WTC11 (cell line): Measurements from ENCODE around the gene SLC24A3. TPM values are rescaled to one million over a fixed set of nuclear protein-coding genes. Genes with fewer than 3 reads are reported as not detected.

ENCODE experiments used
- ATAC-seq: fragments of 200-7000 bp; cut with Tn5 transposase; 2 replicates; pipeline ENCODE4 v1.10.0; 2021; ENCODE audit warnings: mild to moderate bottlenecking, moderate library complexity
- CTCF ChIA-PET: fragments of 300-600 bp; sonication (Branson Sonifier 250); formaldehyde crosslinking; loops from one replicate; lab custom pipeline; 2021; ENCODE audit warnings: antibody characterized with exemption; lab: Charles Lee
- POLR2A ChIA-PET: fragments of 350-600 bp; sonication (Branson Sonifier 250); formaldehyde crosslinking; loops from one replicate; lab custom pipeline; 2021; ENCODE audit warnings: antibody characterized with exemption; lab: Charles Lee
- DNase-seq: peaks from one replicate; pipeline ENCODE4 v3.0.0; 2021; ENCODE audit warnings: low spot score
- H3K27ac Mint-ChIP-seq: 2 replicates; pipeline ENCODE4 v1.8.0; 2021; ENCODE audit warnings: mixed read lengths
- H3K27me3 Mint-ChIP-seq: 2 replicates; pipeline ENCODE4 v1.8.0; 2021; ENCODE audit warnings: low read depth, mild to moderate bottlenecking, moderate library complexity, mixed read lengths
- H3K36me3 Mint-ChIP-seq: 2 replicates; pipeline ENCODE4 v1.8.0; 2021; ENCODE audit warnings: mixed read lengths
- H3K4me1 Mint-ChIP-seq: 2 replicates; pipeline ENCODE4 v1.8.0; 2022; ENCODE audit warnings: mixed read lengths
- H3K4me3 Mint-ChIP-seq: 2 replicates; pipeline ENCODE4 v1.8.0; 2021; ENCODE audit warnings: mild to moderate bottlenecking, moderate library complexity, mixed read lengths
- H3K9me3 Mint-ChIP-seq: 2 replicates; pipeline ENCODE4 v1.8.0; 2021; ENCODE audit warnings: mixed read lengths
- CBFB ChIP-seq: sonication (generic); formaldehyde crosslinking; IDR thresholded peaks from 2 replicates; pipeline ENCODE4 v1.8.1; 2022; ENCODE audit warnings: mild to moderate bottlenecking, low read depth, missing genetic modification reagents
- FOXJ3 ChIP-seq: sonication (generic); formaldehyde crosslinking; IDR thresholded peaks from 2 replicates; pipeline ENCODE4 v1.9.0; 2021; ENCODE audit warnings: missing genetic modification reagents, mild to moderate bottlenecking, borderline replicate concordance
- GABPB1 ChIP-seq: sonication (generic); formaldehyde crosslinking; IDR thresholded peaks from 2 replicates; pipeline ENCODE4 v1.8.1; 2023; ENCODE audit warnings: mild to moderate bottlenecking, missing genetic modification reagents
- JAZF1 ChIP-seq: fragments of 250-450 bp; sonication (Bioruptor Pico); IDR thresholded peaks from 2 replicates; pipeline ENCODE4 v1.9.0; 2021; ENCODE audit warnings: moderate library complexity, mild to moderate bottlenecking, inconsistent platforms
- MYBL2 ChIP-seq: sonication (generic); formaldehyde crosslinking; IDR thresholded peaks from 2 replicates; pipeline ENCODE4 v1.8.1; 2023; ENCODE audit warnings: mild to moderate bottlenecking, moderate library complexity, missing genetic modification reagents
- NFE2L1 ChIP-seq: sonication (generic); formaldehyde crosslinking; IDR thresholded peaks from 2 replicates; pipeline ENCODE4 v1.8.1; 2023; ENCODE audit warnings: missing genetic modification reagents
- NR2C2 ChIP-seq: sonication (generic); formaldehyde crosslinking; IDR thresholded peaks from 2 replicates; pipeline ENCODE4 v1.8.0; 2022; ENCODE audit warnings: mild to moderate bottlenecking, missing genetic modification reagents
- SOX15 ChIP-seq: fragments of 250-450 bp; sonication (Bioruptor Pico); IDR thresholded peaks from 2 replicates; pipeline ENCODE4 v1.9.0; 2021; ENCODE audit warnings: mild to moderate bottlenecking
- ZBTB21 ChIP-seq: sonication (generic); formaldehyde crosslinking; IDR thresholded peaks from 2 replicates; pipeline ENCODE4 v1.8.1; 2023; ENCODE audit warnings: mild to moderate bottlenecking, missing genetic modification reagents, borderline replicate concordance
- ZNF416 ChIP-seq: fragments of 250-450 bp; sonication (Bioruptor Pico); IDR thresholded peaks from 2 replicates; pipeline ENCODE4 v1.9.0; 2021; ENCODE audit warnings: mild to moderate bottlenecking, inconsistent platforms
- ZNF423 ChIP-seq: fragments of 250-450 bp; sonication (Bioruptor Pico); IDR thresholded peaks from 2 replicates; pipeline ENCODE4 v2.1.2; 2022; ENCODE audit warnings: mild to moderate bottlenecking, moderate library complexity
- total RNA-seq: library from RNA; stranded (reverse); gene quantifications from 3 replicates; pipeline ENCODE4 v1.2.3, GENCODE V29; 2021
- TF ChIP-seq, protein P1 (sequence below): sonication (generic); formaldehyde crosslinking; IDR thresholded peaks from 2 replicates; pipeline ENCODE4 v1.8.0; 2022; ENCODE audit warnings: missing genetic modification reagents
- TF ChIP-seq, protein P2 (sequence below): sonication (generic); formaldehyde crosslinking; IDR thresholded peaks from 2 replicates; pipeline ENCODE4 v1.8.1; 2023; ENCODE audit warnings: mild to moderate bottlenecking, missing genetic modification reagents, moderate library complexity
- TF ChIP-seq, protein P3 (sequence below): fragments of 250-450 bp; sonication (Bioruptor Pico); conservative IDR thresholded peaks from 2 replicates; pipeline ENCODE4 v1.9.0; 2021; ENCODE audit warnings: mild to moderate bottlenecking
- TF ChIP-seq, protein P4 (sequence below): fragments of 250-450 bp; sonication (Bioruptor Pico); IDR thresholded peaks from 2 replicates; pipeline ENCODE4 v1.9.0; 2021; ENCODE audit warnings: moderate library complexity, mild to moderate bottlenecking, inconsistent platforms, borderline replicate concordance
- TF ChIP-seq, protein P5 (sequence below): sonication (generic); formaldehyde crosslinking; IDR thresholded peaks from 2 replicates; pipeline ENCODE4 v1.8.1; 2023; ENCODE audit warnings: mild to moderate bottlenecking, moderate library complexity, missing genetic modification reagents
- TF ChIP-seq, protein P6 (sequence below): sonication (generic); formaldehyde crosslinking; IDR thresholded peaks from 2 replicates; pipeline ENCODE4 v1.8.1; 2023; ENCODE audit warnings: mild to moderate bottlenecking, missing genetic modification reagents, moderate library complexity
- TF ChIP-seq, protein P7 (sequence below): sonication (generic); formaldehyde crosslinking; IDR thresholded peaks from 2 replicates; pipeline ENCODE4 v1.8.1; 2022; ENCODE audit warnings: mild to moderate bottlenecking, missing genetic modification reagents, moderate library complexity, borderline replicate concordance
- TF ChIP-seq, protein P8 (sequence below): sonication (generic); formaldehyde crosslinking; IDR thresholded peaks from 2 replicates; pipeline ENCODE4 v1.8.1; 2022; ENCODE audit warnings: missing genetic modification reagents, borderline replicate concordance
- TF ChIP-seq, protein P9 (sequence below): sonication (generic); formaldehyde crosslinking; IDR thresholded peaks from 2 replicates; pipeline ENCODE4 v1.8.1; 2023; ENCODE audit warnings: mild to moderate bottlenecking, missing genetic modification reagents

The SLC24A3 gene
- total RNA-seq, 1 experiment from 2014 or later = 5.7 TPM

DNA sequence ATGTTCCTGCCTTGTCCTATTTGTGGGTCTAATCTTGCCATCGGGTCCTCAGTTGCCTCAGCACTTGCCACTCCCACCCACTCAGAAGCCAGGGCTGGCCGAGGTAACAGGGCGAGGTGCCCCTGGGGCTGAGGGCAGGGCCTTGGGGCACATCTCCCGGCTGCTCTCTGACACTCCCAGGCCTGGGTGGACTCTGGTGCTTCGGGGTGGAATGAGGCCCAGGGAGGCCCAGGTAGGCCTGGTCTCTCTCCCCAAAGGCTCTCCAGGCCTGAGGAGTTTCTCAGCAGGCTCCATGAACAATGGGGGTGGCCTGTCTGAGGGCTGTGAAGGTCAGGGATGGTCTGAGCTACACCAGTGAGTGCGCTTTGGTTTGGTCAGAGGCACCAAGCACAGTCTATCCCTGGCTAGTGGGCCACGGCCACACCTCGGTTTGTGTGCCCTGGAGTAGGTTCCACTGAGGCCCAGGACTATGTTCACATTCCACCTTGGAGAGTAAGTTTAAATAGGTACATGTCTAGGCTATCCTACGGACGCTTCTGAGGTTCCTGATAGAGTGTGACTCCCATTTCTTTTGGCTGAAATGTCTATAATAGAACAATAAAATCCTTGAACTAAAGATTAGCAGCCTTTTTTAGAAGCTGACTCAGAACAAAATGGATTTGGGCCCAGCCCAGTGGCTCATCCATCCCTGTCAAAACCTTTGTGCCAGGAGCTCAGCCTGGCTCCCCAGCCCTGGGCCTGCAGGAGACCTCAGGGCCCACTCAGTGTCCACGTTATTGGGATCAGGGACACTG is 78.8 kb downstream of the SLC24A3 start (continued):
- TF ChIP-seq, protein P1, sequence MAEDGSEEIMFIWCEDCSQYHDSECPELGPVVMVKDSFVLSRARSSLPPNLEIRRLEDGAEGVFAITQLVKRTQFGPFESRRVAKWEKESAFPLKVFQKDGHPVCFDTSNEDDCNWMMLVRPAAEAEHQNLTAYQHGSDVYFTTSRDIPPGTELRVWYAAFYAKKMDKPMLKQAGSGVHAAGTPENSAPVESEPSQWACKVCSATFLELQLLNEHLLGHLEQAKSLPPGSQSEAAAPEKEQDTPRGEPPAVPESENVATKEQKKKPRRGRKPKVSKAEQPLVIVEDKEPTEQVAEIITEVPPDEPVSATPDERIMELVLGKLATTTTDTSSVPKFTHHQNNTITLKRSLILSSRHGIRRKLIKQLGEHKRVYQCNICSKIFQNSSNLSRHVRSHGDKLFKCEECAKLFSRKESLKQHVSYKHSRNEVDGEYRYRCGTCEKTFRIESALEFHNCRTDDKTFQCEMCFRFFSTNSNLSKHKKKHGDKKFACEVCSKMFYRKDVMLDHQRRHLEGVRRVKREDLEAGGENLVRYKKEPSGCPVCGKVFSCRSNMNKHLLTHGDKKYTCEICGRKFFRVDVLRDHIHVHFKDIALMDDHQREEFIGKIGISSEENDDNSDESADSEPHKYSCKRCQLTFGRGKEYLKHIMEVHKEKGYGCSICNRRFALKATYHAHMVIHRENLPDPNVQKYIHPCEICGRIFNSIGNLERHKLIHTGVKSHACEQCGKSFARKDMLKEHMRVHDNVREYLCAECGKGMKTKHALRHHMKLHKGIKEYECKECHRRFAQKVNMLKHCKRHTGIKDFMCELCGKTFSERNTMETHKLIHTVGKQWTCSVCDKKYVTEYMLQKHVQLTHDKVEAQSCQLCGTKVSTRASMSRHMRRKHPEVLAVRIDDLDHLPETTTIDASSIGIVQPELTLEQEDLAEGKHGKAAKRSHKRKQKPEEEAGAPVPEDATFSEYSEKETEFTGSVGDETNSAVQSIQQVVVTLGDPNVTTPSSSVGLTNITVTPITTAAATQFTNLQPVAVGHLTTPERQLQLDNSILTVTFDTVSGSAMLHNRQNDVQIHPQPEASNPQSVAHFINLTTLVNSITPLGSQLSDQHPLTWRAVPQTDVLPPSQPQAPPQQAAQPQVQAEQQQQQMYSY = no peak

DNA sequence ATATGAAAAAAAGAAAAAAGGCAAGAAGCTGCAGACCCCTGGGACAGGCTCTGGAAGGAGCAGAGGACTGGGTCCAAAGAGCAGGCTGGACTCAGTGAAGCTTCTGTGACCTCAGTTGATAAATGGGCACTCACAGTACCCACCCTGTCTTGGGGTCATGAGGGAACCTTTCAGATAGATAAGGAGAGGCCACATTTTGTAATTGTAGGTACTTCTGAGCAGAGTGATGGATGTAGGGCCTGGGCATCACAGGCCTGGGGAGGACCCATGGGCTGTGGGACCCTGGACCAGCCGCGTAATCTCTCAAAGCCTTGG is 79.3 kb downstream of the SLC24A3 start:
- Mint-ChIP-seq H3K9me3 (peaks cover 3% of the 10 kb centered on the region), H3K27ac (no peak overlapping the region), H3K27me3 (no peaks in the 10 kb centered on the region), H3K4me1 (peaks cover 7% of the 10 kb centered on the region), H3K4me3 (no peak overlapping the region), H3K36me3 (no peaks in the 10 kb centered on the region)
- ChIA-PET POLR2A (no interaction called here), CTCF (no interaction called here)
- no peak for DNase-seq
- TF ChIP-seq JAZF1 (CRISPR knock-in tag) = no peak
- TF ChIP-seq, protein P2, sequence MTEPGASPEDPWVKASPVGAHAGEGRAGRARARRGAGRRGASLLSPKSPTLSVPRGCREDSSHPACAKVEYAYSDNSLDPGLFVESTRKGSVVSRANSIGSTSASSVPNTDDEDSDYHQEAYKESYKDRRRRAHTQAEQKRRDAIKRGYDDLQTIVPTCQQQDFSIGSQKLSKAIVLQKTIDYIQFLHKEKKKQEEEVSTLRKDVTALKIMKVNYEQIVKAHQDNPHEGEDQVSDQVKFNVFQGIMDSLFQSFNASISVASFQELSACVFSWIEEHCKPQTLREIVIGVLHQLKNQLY = no peak
- TF ChIP-seq, protein P3, sequence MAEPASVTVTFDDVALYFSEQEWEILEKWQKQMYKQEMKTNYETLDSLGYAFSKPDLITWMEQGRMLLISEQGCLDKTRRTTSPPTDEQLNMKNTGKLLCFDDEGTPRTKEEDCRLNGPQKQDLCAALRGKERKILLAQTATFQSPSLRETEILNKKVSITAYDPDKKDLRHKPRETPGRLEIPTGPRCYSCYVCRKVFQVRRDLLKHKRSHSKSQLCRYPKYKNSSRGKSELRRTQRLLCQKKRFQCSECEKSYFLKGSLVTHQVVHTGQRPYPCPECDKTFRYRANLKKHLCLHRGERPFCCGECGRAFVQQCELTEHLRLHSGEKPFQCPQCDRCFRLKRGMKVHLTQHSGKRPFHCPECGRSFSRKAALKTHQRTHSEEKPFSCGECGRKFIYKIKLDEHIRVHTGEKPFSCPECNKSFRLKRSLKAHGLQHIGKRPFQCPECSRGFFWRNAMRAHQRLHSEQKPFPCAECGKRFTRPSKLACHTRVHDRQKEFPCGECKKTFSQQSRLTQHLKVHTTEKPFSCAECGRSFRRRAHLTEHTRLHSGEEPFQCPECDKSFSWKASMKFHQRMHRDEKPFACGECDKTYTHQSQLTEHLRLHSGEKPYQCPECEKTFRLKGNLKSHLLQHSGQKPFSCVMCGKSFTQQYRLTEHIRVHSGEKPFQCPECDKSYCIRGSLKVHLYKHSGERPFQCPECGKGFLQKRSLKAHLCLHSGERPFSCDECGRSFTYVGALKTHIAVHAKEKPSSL (CRISPR knock-in tag) = no peak
- no peak for TF ChIP-seq SOX15 (CRISPR knock-in tag)
- no peak for TF ChIP-seq NFE2L1 (CRISPR knock-in tag)
- no peak for TF ChIP-seq NR2C2 (CRISPR knock-in tag)
- TF ChIP-seq ZNF416 (CRISPR knock-in tag) = no peak
- TF ChIP-seq, protein P4, sequence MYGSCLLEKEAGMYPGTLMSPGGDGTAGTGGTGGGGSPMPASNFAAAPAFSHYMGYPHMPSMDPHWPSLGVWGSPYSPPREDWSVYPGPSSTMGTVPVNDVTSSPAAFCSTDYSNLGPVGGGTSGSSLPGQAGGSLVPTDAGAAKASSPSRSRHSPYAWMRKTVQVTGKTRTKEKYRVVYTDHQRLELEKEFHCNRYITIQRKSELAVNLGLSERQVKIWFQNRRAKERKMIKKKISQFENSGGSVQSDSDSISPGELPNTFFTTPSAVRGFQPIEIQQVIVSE (CRISPR knock-in tag) = no peak
- TF ChIP-seq MYBL2 (CRISPR knock-in tag) = no peak
- TF ChIP-seq, protein P5, sequence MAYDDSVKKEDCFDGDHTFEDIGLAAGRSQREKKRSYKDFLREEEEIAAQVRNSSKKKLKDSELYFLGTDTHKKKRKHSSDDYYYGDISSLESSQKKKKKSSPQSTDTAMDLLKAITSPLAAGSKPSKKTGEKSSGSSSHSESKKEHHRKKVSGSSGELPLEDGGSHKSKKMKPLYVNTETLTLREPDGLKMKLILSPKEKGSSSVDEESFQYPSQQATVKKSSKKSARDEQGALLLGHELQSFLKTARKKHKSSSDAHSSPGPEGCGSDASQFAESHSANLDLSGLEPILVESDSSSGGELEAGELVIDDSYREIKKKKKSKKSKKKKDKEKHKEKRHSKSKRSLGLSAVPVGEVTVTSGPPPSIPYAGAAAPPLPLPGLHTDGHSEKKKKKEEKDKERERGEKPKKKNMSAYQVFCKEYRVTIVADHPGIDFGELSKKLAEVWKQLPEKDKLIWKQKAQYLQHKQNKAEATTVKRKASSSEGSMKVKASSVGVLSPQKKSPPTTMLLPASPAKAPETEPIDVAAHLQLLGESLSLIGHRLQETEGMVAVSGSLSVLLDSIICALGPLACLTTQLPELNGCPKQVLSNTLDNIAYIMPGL (CRISPR knock-in tag) = no peak
- no peak for TF ChIP-seq CBFB (CRISPR knock-in tag)
- no peak for TF ChIP-seq ZNF423
- TF ChIP-seq FOXJ3 = no peak
- TF ChIP-seq, protein P6, sequence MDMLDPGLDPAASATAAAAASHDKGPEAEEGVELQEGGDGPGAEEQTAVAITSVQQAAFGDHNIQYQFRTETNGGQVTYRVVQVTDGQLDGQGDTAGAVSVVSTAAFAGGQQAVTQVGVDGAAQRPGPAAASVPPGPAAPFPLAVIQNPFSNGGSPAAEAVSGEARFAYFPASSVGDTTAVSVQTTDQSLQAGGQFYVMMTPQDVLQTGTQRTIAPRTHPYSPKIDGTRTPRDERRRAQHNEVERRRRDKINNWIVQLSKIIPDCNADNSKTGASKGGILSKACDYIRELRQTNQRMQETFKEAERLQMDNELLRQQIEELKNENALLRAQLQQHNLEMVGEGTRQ (CRISPR knock-in tag) = no peak
- TF ChIP-seq, protein P7, sequence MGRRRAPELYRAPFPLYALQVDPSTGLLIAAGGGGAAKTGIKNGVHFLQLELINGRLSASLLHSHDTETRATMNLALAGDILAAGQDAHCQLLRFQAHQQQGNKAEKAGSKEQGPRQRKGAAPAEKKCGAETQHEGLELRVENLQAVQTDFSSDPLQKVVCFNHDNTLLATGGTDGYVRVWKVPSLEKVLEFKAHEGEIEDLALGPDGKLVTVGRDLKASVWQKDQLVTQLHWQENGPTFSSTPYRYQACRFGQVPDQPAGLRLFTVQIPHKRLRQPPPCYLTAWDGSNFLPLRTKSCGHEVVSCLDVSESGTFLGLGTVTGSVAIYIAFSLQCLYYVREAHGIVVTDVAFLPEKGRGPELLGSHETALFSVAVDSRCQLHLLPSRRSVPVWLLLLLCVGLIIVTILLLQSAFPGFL (CRISPR knock-in tag) = no peak
- no peak for TF ChIP-seq GABPB1 (CRISPR knock-in tag)
- TF ChIP-seq, protein P8, sequence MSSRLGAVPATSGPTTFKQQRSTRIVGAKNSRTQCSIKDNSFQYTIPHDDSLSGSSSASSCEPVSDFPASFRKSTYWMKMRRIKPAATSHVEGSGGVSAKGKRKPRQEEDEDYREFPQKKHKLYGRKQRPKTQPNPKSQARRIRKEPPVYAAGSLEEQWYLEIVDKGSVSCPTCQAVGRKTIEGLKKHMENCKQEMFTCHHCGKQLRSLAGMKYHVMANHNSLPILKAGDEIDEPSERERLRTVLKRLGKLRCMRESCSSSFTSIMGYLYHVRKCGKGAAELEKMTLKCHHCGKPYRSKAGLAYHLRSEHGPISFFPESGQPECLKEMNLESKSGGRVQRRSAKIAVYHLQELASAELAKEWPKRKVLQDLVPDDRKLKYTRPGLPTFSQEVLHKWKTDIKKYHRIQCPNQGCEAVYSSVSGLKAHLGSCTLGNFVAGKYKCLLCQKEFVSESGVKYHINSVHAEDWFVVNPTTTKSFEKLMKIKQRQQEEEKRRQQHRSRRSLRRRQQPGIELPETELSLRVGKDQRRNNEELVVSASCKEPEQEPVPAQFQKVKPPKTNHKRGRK (CRISPR knock-in tag) = no peak
- TF ChIP-seq ZBTB21 (CRISPR knock-in tag) = no peak
- TF ChIP-seq, protein P9, sequence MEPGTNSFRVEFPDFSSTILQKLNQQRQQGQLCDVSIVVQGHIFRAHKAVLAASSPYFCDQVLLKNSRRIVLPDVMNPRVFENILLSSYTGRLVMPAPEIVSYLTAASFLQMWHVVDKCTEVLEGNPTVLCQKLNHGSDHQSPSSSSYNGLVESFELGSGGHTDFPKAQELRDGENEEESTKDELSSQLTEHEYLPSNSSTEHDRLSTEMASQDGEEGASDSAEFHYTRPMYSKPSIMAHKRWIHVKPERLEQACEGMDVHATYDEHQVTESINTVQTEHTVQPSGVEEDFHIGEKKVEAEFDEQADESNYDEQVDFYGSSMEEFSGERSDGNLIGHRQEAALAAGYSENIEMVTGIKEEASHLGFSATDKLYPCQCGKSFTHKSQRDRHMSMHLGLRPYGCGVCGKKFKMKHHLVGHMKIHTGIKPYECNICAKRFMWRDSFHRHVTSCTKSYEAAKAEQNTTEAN (CRISPR knock-in tag) = no peak
- ATAC-seq = no peak
